Keratinocyte (primary cell): ENCODE results near the gene BMP3. TPM values are rescaled to one million over a fixed set of nuclear protein-coding genes. Genes with fewer than 3 reads are reported as not detected.

Experiments used
- DNase-seq: peaks from one replicate; pipeline ENCODE4 v3.0.0-alpha.2; 2011; ENCODE audit warnings: low read depth, missing footprints, low spot score
- FAIRE-seq: peaks from 2 replicates; lab custom pipeline; 2011; peaks lifted over from hg19 to GRCh38; lab: Jason Lieb, UNC
- H2AFZ ChIP-seq: 2 replicates; pipeline ENCODE4 v1.6.0; 2012; ENCODE audit warnings: low read length, control low read depth, inconsistent platforms; ENCODE audit not compliant: control insufficient read depth
- H3K27ac ChIP-seq: 2 replicates; pipeline ENCODE4 v1.5.1; 2011; ENCODE audit warnings: low read length; ENCODE audit not compliant: control insufficient read depth, insufficient read depth
- H3K27me3 ChIP-seq: 3 replicates; pipeline ENCODE4 v1.6.0; 2011; ENCODE audit warnings: low read length; ENCODE audit not compliant: control insufficient read depth, insufficient read depth; ENCODE audit errors: extremely low read depth
- H3K36me3 ChIP-seq, 2 experiments: 2 replicates in 1 of 2; 3 replicates in 1 of 2; pipeline ENCODE4 v1.5.1; 2011; ENCODE audit warnings: low read length in 2 of 2, mild to moderate bottlenecking in 1 of 2; ENCODE audit not compliant: control insufficient read depth in 2 of 2, insufficient read depth in 2 of 2; ENCODE audit errors: extremely low read depth in 1 of 2
- H3K4me1 ChIP-seq: 3 replicates; pipeline ENCODE4 v1.5.1; 2011; ENCODE audit warnings: low read length; ENCODE audit not compliant: control insufficient read depth, insufficient read depth; ENCODE audit errors: extremely low read depth
- H3K4me2 ChIP-seq: 3 replicates; pipeline ENCODE4 v1.6.0; 2011; ENCODE audit warnings: low read depth, low read length; ENCODE audit not compliant: control insufficient read depth, insufficient read depth; ENCODE audit errors: extremely low read depth
- H3K4me3 ChIP-seq, 3 experiments: fragments of 200-600 bp in 1 of 3; sonication (generic) in 1 of 3; 2 replicates in 2 of 3; 3 replicates in 1 of 3; pipeline ENCODE4 v1.5.1; 2011 to 2016; ENCODE audit warnings: low read length in 3 of 3, mild to moderate bottlenecking in 3 of 3, control low read depth in 2 of 3, inconsistent platforms in 1 of 3, low read depth in 1 of 3, mixed read lengths in 1 of 3, mixed run types in 1 of 3, moderate library complexity in 1 of 3; ENCODE audit not compliant: control insufficient read depth in 2 of 3, insufficient read depth in 2 of 3; ENCODE audit errors: extremely low read depth in 1 of 3
- H3K79me2 ChIP-seq: 2 replicates; pipeline ENCODE4 v1.6.0; 2012; ENCODE audit warnings: low read length; ENCODE audit not compliant: control insufficient read depth, insufficient read depth
- H3K9ac ChIP-seq: 3 replicates; pipeline ENCODE4 v1.6.0; 2011; ENCODE audit warnings: low read length; ENCODE audit not compliant: control insufficient read depth, insufficient read depth; ENCODE audit errors: extremely low read depth
- H3K9me1 ChIP-seq: 3 replicates; pipeline ENCODE4 v1.6.0; 2011; ENCODE audit warnings: low read length; ENCODE audit not compliant: control insufficient read depth, insufficient read depth; ENCODE audit errors: extremely low read depth
- H3K9me3 ChIP-seq: 2 replicates; pipeline ENCODE4 v1.5.1; 2012; ENCODE audit warnings: low read depth, low read length; ENCODE audit not compliant: control insufficient read depth
- H4K20me1 ChIP-seq: 3 replicates; pipeline ENCODE4 v1.6.0; 2011; ENCODE audit warnings: low read length; ENCODE audit not compliant: control insufficient read depth, insufficient read depth; ENCODE audit errors: extremely low read depth
- EZH2 ChIP-seq: IDR thresholded peaks from one replicate; pipeline ENCODE4 v1.6.1; 2012; ENCODE audit warnings: inconsistent platforms, mild to moderate bottlenecking, low read length, moderate library complexity
- dilution Hi-C: fragments of 300-500 bp; cut with MboI; formaldehyde crosslinking; loops from one replicate; pipeline ENCODE4 v1.7.0; 2020; ENCODE audit warnings: low sequenced_read_pairs; ENCODE audit not compliant: extremely low pct_ligation_motif_present
- polyA plus RNA-seq, 5 experiments: library from polyadenylated mRNA; depleted of rRNA in 3 of 5; stranded (reverse) in 3 of 5; stranded (forward) in 1 of 5; unstranded in 1 of 5; fragments of >200 nt; gene quantifications; 1 replicate in 1 of 5; 2 replicates in 3 of 5; 3 replicates in 1 of 5; pipeline versions ENCODE4 v1.2.1 to v1.2.3, GENCODE V29; 2011 to 2012; ENCODE audit warnings: missing spikeins in 2 of 5, low read depth in 1 of 5, low replicate concordance in 1 of 5
- TF ChIP-seq, protein P1 (sequence below), 3 experiments: IDR thresholded peaks in 1 of 3; conservative IDR thresholded peaks in 1 of 3; optimal IDR thresholded peaks in 1 of 3; 2 replicates in 2 of 3; 3 replicates in 1 of 3; pipeline versions ENCODE3 to v1.5.1; 2011; ENCODE audit warnings: low read length in 3 of 3, mild to moderate bottlenecking in 3 of 3, moderate library complexity in 2 of 3, control low read depth in 1 of 3, inconsistent platforms in 1 of 3; ENCODE audit not compliant: insufficient read depth in 2 of 3; ENCODE audit errors: extremely low read depth in 1 of 3

Gene BMP3
- polyA plus RNA-seq, 1 donor (not counting 4 experiments of a cell fraction or from before 2014, with no cell fraction given): not detected

DNA sequence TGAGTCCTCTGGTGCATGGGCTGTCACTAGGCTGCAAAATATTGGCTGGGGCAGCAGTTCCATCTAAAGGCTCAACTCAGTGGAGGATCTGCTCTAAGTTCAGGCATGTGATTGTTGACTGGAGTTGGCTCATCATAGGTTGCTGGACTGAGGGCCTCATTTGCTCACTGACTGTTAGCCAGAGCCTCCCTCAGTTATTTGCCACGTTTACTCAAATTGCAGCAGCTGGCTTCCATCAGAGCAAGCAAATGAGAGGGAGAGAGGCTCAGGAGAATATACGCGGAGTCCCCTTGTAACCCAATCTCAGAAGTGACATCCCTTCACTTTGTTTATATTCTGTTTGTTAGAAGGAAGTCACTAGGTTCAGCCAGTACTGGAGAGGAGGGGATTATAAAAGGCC, 54.1 kb downstream of the BMP3 start:
- no peak overlapping the region for H3K27ac ChIP-seq
- no peaks in the 10 kb centered on the region for H3K27me3 ChIP-seq
- H3K4me3 ChIP-seq: no peak overlapping the region
- no peaks in the 10 kb centered on the region for H3K36me3 ChIP-seq
- H3K9me3 ChIP-seq: no peaks in the 10 kb centered on the region
- DNase-seq (no peak), FAIRE-seq (no peak)
- TF ChIP-seq, protein P1, sequence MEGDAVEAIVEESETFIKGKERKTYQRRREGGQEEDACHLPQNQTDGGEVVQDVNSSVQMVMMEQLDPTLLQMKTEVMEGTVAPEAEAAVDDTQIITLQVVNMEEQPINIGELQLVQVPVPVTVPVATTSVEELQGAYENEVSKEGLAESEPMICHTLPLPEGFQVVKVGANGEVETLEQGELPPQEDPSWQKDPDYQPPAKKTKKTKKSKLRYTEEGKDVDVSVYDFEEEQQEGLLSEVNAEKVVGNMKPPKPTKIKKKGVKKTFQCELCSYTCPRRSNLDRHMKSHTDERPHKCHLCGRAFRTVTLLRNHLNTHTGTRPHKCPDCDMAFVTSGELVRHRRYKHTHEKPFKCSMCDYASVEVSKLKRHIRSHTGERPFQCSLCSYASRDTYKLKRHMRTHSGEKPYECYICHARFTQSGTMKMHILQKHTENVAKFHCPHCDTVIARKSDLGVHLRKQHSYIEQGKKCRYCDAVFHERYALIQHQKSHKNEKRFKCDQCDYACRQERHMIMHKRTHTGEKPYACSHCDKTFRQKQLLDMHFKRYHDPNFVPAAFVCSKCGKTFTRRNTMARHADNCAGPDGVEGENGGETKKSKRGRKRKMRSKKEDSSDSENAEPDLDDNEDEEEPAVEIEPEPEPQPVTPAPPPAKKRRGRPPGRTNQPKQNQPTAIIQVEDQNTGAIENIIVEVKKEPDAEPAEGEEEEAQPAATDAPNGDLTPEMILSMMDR (optimal IDR thresholded peaks at IDR 0.05 in 1 of 3, IDR thresholded peaks at IDR 0.05 in 1 of 3, conservative IDR thresholded peaks at IDR 0.05 in 1 of 3; ENCODE audit: extremely low read depth in 1 of 3, insufficient read depth in 2 of 3, low read length in 3 of 3): no peak
- no peak for TF ChIP-seq EZH2
- dilution Hi-C loops: no loop called here
- H2AFZ ChIP-seq: no peak overlapping the region
- no peak overlapping the region for H3K4me2 ChIP-seq
- no peaks in the 10 kb centered on the region for H3K9me1 ChIP-seq
- H3K4me1 ChIP-seq: no peaks in the 10 kb centered on the region
- no peaks in the 10 kb centered on the region for H4K20me1 ChIP-seq
- H3K9ac ChIP-seq: no peak overlapping the region
- H3K79me2 ChIP-seq: no peaks in the 10 kb centered on the region

DNA sequence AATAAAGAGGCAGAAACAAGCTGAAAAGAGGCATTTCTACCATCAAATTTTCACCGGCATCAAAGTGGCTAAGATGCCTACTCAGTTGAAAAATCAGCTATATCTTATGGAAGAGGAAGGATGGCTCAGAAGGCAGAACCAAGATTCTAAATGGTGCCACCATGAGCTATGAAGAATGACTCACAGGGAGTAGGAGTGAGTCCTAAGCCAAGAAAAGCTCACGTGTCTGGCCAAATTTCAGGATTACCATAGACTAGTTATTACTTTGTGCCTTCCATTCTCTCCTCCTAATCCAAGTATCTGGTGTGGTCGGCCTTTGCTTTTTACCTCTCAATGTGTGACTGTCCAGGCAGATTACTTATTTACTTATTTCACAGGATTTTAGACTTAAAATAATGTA, 54.8 kb downstream of the BMP3 start:
- no peak overlapping the region for H3K4me2 ChIP-seq
- no peak for DNase-seq
- FAIRE-seq: no peak
- dilution Hi-C loops: no loop called here
- no peaks in the 10 kb centered on the region for H3K36me3 ChIP-seq
- no peak overlapping the region for H3K27ac ChIP-seq
- H3K9ac ChIP-seq: no peak overlapping the region
- no peaks in the 10 kb centered on the region for H3K9me3 ChIP-seq
- no peaks in the 10 kb centered on the region for H4K20me1 ChIP-seq
- H3K9me1 ChIP-seq: no peaks in the 10 kb centered on the region
- no peaks in the 10 kb centered on the region for H3K79me2 ChIP-seq
- no peaks in the 10 kb centered on the region for H3K4me1 ChIP-seq
- no peak for TF ChIP-seq EZH2
- TF ChIP-seq, protein P1 (optimal IDR thresholded peaks at IDR 0.05 in 1 of 3, IDR thresholded peaks at IDR 0.05 in 1 of 3, conservative IDR thresholded peaks at IDR 0.05 in 1 of 3; ENCODE audit: extremely low read depth in 1 of 3, insufficient read depth in 2 of 3, low read length in 3 of 3): no peak
- no peak overlapping the region for H2AFZ ChIP-seq
- H3K27me3 ChIP-seq: no peaks in the 10 kb centered on the region
- no peak overlapping the region for H3K4me3 ChIP-seq
